GM18867 (cell line): Measurements from ENCODE around the gene ASB14.

Experiments used
- ATAC-seq: cut with Tn5 transposase; IDR thresholded peaks from one replicate; pipeline ENCODE4 v1.9.1; 2021; ENCODE audit warnings: mild to moderate bottlenecking, moderate library complexity; ENCODE audit not compliant: unreplicated experiment

The ASB14 gene

DNA sequence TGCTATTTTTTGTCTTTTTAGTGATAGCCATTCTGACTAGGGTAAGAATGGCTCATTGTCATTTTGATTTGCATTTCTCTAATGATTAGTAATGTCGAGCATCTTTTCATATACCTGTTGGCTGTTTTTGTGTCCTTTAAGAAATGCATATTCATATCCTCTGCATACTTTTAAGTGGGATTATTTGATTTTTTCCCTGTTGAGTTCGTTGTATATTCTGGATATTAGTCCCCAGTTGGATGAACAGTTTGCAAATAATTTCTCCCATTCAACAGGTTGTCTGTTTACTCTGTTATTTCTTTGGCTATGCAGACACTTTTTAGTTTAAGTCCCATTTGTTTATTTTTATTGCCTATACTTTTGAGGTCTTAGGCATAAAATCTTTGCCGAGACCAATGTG, 30.6 kb downstream of the ASB14 start:
- ATAC-seq, result no peak

DNA sequence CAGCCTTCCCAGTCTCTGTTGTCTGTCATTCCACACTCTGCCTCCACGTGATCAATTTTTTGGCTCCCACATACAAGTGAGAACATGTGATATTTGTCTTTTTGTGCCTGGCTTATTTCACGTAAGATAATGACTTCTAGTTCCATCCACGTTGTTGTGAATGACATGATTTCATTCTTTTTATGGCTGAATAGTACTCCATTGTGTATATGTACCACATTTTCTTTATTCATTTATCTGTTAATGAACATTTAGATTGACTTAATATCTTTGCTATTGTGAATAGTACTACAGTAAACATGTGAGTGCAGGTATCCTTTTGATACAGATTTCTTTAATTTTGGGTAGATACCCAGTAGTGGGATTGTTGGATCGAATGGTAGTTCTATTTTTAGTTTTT, 31.4 kb downstream of the ASB14 start:
- no peak for ATAC-seq

DNA sequence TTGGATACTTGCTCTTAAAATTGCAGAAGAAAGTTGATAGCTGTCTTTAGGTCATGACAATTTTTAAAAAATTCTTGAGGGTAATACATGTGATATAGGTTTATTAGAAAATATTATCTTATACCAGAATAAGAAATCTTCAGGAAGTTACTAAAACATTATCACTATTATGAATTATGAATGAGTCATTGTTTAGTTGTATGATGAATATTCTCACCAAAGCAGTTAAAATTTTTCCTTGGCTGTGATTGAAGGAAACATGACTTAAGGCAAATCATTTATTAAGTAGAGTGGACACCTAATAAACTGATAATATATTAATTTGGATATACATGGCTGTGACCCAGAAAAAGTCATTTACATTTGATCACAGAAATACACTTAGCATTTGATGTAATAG, 34.8 kb downstream of the ASB14 start:
- ATAC-seq, result no peak

DNA sequence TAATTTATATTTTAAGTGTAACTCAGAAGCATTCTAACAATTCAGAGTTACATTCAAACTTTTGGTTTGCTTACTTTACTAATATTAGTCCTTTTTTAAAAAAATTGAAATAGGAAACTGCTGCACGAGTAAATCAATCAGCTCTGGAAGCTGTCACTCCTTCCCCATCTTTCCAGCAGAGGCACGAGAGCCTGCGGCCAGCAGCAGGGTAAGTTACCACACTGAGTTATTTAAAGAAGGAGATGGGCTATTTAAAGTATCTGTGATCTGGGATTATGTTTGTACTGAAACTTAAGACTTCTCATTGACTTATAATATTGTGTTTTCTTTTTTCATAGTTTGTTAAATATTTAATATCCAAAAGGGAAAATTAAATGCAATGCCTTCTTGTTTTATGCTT, 35.6 kb downstream of the ASB14 start:
- no peak for ATAC-seq

DNA sequence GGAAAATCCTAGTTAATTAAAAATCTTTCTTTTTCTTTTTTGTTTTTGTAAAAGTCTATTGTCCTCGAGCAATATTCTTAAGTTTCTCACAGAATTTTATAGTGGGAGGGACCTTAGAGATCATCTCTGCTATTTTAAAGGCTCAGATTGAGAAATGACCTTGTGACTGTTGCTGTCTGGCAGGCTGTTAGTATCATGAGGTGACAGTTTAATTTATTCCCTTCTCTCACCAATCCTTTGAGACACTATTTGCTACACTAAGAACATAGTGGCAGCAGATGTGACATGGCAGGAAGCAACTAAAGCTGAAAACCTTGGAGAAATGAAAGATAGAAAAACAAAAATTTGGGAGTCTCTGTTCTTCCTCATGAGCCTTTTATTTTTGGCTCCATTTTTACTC, 40.1 kb downstream of the ASB14 start:
- ATAC-seq, result no peak

DNA sequence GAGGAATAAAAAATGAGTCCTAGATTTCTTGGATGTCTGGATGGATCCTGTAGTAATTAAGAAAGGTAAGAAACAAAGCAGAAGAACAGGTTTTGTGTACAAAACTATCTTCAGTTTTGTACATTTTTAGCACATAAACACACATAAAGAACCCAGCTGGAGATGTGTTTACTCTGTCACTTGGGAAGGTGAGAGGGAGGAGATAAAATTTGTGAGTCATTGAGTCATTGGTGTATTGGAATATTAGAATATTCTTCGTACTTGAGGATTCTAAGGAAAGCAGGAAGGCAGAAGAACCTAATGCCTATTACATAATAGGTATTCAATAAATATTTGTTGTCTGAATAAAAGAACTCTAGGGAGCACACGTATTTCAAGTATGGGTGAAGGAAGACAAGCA, 47.5 kb downstream of the ASB14 start:
- no peak for ATAC-seq

DNA sequence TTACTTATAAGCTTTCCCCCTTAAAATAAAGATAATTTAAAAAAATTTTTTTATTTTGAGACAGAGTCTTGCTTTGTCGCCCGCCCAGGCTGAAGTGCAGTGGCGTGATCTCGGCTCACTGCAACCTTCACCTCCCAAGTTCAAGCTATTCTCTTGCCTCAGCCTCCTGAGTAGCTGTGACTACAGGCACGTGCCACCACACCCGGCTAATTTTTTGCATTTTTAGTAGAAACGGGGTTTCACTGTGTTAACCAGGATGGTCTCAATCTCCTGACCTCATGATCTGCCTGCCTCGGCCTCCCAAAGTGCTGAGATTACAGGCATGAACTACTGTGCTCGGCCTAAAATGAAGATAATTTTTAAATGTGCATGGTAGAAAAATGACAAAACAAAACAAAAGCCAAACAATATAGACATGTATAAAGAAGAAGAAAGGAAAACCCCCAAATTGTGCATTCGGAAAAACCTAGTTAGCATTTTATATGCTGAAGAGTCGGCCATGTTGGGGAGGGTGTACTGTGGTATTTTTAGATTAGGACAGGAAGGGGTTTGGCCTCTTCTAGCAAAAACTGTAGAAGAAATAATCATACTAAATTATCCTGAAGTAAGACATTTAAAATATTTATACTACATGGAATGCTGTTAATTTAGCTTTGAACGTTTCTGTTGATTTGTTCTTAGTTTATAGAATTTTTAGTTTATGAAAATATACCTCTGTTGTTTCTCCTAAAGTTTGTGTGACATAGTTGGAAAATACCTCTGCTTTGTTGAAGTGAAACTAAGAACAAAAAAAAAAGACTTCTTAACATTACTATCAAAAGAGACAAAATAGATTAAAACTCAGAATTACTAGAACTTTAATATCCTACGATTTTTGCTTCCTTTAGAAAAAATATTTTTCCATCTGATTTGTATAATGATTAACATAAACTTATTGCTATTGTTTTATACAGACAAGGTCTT, 57.6 kb downstream of the ASB14 start:
- ATAC-seq, result no peak

DNA sequence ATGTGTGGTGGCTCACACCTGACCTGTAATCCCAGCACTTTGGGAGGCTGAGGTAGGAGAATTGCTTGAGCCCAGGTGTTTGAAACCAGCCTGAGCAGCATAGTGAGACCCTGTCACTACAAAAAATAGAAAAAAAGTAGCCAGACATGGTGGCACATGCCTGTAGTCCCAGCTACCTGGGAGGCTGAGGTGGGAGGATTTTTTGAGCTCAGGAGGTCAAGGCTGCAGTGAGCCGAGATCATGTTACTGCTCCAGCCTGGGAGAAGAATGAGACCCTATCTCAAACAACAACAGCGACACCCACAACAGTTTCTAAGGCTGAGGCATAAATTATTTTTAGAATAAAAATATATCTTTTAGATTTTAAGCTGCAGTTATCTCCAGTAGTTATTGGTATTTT, 58.7 kb downstream of the ASB14 start:
- ATAC-seq, result no peak

DNA sequence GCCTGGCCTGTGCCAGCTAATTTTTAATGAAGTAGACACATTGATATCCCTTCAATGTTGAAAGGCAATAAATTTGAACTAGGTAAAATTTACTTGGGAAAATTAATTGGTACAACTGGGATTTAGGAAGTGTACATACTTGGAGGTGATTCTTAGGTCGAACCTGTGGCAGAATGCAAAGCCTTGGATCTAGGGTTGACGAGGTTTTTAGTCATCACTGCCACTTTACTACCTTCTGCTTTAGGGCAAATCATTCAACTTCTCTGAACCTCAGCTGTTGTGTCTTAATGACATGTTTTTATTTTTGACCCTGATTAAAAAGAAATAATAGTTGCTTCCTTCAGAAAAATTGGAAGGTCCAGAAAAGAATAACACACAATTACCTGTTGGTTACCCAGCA, 62.5 kb downstream of the ASB14 start:
- no peak for ATAC-seq

DNA sequence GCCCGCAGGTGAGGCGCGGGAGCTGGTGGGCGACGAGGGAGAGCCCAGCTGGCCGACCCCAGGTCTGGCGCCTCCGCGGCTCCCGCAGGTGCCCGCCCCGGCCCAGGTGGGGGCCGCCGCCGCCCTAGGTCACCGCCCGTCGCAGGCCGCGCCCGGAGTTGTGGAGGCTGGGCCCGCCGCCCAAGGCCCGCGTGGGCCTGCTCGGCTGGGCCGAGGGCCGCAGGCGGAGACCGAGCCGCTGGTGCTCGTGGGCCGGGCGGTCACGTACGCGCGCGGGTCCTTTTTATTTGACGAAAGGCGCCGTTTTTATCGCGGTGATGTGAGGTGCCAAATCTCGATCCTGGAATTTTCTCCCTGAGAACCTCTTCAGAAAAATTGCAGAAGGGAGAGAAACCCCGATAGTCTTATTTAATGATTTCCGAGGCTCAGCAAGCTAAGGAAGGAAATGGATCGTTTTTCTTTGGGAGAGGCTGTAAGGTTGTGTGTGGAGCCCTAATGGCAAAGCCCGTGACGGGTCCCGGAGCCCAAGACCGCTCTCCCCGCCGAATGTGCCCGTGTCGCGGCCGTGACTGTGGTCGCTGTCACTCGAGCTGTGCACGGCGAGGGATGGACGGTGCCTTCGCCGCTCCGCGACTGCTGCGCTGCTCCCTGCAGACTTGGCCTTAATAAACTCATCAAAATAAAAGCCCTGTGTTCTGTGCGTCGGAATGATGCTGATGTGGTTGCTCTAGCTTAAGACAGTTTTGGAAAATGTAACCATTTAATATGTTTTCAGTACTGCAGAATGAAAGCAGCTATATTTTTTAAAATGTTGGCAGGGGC, 64.3 kb downstream of the ASB14 start:
- ATAC-seq, result peak; percentile 48

DNA sequence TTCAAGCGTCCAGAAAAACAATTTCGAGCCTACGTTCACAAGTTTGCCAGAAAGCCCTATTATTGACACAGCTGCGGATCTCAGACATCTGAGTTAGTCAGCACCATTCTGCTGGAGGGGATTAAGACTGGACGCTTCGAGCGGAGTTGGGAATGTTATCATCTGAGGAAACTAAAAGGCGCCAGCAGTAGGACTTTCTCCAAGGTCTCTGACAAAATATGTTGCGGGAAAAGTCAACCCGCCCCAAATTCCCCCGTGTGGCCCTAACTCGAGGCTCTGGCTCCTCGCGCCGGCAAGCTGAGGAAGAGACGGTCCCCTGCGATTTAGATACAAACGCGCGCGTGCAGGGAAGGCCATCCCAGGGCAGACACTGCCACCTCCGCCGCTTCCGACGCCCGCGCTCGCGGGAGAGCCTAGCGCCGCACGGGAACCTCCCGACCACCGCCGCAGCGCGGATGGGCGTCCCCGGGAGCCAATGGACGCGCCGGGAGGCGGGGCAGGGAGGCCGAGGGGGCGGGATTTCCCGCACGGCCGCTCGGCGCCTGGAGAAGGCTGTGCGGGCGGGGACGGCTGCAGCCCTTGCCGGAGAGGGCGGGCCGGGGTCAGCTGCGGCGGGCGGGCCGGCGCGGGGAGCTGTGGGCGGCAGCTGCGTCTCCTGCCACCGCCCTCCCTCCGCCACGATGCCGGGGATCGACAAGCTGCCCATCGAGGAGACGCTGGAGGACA, 65.1 kb downstream of the ASB14 start, which contains the start of gene APPL1:
Gene APPL1 (plus strand): TSS at position 526 of the 726 bp plus-strand sequence. CDS start 155 bp downstream, at position 681.
- peak; percentile 94 for ATAC-seq

DNA sequence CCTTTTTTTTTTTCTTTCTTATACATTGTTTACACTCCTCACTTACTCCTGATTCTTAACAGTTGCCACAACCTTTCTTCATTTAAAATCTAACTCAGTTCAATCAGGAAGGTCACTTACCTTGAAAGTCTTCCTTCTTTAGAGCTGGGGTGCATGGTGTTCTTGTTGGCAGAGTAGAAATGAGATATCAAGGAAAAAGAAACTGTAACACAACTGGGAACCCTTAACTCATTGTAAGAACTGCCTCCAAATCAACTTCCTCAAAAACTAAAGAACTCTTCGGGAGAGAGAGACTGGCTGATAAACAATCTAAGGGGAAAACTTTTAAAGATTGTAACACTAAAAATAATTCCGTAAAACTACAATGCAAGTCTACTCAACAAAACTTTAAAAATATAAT, 66.3 kb downstream of the ASB14 start:
- no peak for ATAC-seq

DNA sequence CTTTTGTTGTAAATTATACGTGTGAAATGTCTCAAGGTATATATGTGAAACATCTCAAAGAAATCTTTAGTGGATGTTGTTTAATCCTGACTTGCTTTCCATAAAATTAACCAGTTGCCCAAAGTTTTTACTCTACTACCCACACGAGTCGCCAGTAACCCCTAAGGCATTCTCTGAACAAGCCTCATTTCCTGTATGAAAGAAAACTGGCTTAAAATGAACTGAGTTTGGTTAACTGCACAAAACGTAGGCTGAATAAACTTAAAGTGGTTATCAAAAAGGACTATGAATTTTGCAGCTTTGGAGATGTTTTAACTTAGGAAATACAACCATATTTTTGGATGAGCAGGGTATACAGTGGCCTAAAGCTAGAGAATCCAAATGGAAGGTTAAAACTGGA, 67.6 kb downstream of the ASB14 start:
- no peak for ATAC-seq

DNA sequence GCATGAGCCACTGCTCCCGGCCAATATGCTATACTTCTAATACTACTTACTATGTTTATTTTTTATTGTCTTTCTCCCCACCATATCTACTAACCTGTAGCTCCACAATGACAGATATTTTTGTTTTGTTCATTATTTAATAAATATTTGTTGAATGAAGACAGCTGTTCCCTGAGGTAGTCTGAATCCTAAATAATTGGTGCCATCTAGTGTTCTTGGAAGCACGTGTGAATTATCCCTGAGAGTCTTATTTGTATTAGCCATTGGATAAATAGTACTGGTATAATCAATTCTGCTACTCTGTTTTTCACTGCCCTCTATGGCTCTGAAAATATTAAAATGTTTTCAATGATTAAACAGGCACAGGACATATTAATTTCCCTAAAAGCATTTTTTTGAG, 70.6 kb downstream of the ASB14 start:
- ATAC-seq, result no peak
